ENCODE results near the gene AKR7A2. TPM values are rescaled to one million over a fixed set of nuclear protein-coding genes. Genes with fewer than 3 reads are reported as not detected.

AKR7A2 gene
- total and polyA plus RNA-seq, 9 of the 15 experiments (the other 6 are each of a cell fraction or from before 2014, with no cell fraction given): 2.0 to 78.4 (median 49.4) TPM

DNA sequence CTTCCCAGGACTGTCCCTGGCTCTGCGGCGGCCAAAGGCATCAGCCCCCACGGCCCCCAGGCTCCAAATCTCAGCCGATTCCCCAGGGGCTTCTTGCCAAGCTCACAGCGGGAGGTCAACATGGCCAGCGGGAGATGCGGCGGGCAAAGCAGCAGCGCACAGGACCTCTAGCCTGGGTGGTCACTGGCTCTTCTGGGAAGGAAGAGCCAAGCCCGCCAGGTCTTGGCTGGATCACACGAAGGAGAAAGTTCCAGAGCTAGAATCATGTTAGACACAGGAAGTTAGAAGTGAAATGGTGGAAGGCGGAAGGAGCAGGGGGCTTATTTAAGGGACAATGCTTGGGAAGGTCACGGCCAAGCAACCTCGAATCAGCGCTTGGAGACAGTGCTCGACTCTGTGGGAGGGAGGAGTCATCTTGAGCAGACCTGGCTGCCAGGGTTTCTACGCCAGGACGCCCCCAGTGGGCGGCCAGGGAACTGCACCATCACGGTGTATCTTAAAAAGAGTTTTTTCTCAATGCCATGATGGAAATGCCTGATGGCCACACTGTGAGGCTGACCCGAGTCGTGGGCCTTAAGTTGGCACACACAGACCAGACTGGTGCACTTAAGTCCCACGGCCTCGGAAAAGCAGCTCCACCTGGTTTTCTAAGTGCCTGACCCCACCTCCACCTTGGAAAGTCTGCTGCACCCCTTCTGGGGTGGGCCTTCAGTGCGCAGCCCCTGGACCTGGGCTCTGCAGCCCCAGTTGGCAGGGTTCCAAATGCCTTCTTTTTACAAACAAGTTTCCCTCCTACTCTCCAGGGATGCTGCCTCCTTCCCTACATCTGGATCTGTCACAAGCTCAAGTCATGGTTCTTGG, 29.5 kb upstream of the AKR7A2 start (continued):
- peak; percentile 41; the same call in 1 of the 2 replicates for TF ChIP-seq ESRRA (IDR thresholded peaks at IDR 0.05; ENCODE audit: borderline replicate concordance, low read depth)
- TF ChIP-seq SMAD4 (CRISPR knock-in tag; conservative IDR thresholded peaks at IDR 0.05): no peak
- no peak for TF ChIP-seq ZFP36 (IDR thresholded peaks at IDR 0.05; ENCODE audit: low read depth, low read length, partially characterized antibody)
- TF ChIP-seq, protein P1, sequence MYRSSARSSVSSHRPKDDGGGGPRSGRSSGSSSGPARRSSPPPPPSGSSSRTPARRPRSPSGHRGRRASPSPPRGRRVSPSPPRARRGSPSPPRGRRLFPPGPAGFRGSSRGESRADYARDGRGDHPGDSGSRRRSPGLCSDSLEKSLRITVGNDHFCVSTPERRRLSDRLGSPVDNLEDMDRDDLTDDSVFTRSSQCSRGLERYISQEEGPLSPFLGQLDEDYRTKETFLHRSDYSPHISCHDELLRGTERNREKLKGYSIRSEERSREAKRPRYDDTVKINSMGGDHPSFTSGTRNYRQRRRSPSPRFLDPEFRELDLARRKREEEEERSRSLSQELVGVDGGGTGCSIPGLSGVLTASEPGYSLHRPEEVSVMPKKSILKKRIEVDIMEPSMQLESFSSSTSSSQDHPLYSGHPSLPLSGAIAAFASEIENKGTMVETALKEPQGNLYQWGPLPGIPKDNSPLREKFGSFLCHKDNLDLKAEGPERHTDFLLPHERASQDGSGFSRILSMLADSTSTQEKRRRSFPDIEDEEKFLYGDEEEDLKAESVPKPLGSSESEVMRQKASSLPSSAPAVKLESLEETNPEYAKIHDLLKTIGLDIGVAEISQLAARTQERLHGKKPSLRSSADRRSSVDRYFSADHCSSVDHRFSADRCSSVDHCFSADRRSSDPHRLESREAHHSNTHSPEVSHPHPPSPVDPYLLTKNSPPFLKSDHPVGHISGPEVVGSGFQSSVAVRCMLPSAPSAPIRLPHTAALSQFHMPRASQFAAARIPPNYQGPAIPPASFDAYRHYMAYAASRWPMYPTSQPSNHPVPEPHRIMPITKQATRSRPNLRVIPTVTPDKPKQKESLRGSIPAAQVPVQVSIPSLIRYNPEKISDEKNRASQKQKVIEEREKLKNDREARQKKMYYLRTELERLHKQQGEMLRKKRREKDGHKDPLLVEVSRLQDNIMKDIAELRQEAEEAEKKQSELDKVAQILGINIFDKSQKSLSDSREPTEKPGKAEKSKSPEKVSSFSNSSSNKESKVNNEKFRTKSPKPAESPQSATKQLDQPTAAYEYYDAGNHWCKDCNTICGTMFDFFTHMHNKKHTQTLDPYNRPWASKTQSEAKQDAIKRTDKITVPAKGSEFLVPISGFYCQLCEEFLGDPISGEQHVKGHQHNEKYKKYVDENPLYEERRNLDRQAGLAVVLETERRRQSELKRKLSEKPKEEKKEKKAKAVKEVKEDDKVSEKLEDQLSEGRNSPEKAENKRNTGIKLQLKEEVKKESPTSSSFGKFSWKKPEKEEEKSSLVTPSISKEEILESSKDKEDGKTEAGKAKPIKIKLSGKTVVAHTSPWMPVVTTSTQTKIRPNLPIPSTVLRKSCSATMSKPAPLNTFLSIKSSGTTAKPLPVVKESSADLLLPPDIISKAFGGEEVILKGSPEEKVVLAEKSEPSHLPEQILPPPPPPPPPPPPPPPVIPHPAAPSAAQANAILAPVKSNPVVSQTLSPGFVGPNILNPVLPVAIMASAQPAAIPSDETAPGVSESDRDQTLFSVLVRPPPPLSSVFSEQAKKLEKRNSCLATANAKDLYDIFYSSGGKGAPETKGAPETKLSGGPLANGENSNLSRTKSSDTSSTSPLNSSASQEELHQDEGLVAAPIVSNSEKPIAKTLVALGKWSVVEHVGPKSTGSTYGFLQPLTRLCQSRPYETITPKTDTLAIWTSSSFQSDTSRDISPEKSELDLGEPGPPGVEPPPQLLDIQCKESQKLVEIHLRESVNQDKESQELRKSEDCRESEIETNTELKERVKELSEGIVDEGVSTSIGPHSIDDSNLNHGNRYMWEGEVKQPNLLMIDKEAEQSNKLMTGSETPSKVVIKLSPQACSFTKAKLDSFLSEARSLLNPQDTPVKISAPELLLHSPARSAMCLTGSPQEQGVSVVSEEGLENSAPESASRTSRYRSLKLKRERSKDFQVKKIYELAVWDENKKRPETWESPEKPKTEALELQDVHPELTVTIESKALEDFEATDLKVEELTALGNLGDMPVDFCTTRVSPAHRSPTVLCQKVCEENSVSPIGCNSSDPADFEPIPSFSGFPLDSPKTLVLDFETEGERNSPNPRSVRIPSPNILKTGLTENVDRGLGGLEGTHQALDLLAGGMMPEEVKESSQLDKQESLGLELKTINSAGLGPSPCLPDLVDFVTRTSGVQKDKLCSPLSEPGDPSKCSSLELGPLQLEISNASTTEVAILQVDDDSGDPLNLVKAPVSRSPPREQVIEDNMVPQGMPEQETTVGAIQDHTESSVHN (IDR thresholded peaks at IDR 0.05; ENCODE audit: borderline replicate concordance in 1 of 2, low read depth in 1 of 2): no peak
- TF ChIP-seq, protein P2, sequence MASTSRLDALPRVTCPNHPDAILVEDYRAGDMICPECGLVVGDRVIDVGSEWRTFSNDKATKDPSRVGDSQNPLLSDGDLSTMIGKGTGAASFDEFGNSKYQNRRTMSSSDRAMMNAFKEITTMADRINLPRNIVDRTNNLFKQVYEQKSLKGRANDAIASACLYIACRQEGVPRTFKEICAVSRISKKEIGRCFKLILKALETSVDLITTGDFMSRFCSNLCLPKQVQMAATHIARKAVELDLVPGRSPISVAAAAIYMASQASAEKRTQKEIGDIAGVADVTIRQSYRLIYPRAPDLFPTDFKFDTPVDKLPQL (IDR thresholded peaks at IDR 0.05; ENCODE audit: extremely low read depth, insufficient read length): no peak
- TF ChIP-seq ZNF143 (CRISPR knock-in tag; IDR thresholded peaks at IDR 0.05): no peak
- TF ChIP-seq PHF8 (IDR thresholded peaks at IDR 0.05; ENCODE audit: borderline replicate concordance, low read length): no peak
- no peak for TF ChIP-seq ZNF778 (CRISPR knock-in tag; IDR thresholded peaks at IDR 0.05)
- TF ChIP-seq, protein P3, sequence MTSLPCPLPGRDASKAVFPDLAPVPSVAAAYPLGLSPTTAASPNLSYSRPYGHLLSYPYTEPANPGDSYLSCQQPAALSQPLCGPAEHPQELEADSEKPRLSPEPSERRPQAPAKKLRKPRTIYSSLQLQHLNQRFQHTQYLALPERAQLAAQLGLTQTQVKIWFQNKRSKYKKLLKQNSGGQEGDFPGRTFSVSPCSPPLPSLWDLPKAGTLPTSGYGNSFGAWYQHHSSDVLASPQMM (CRISPR knock-in tag; IDR thresholded peaks at IDR 0.05): no peak
- TF ChIP-seq, protein P4, sequence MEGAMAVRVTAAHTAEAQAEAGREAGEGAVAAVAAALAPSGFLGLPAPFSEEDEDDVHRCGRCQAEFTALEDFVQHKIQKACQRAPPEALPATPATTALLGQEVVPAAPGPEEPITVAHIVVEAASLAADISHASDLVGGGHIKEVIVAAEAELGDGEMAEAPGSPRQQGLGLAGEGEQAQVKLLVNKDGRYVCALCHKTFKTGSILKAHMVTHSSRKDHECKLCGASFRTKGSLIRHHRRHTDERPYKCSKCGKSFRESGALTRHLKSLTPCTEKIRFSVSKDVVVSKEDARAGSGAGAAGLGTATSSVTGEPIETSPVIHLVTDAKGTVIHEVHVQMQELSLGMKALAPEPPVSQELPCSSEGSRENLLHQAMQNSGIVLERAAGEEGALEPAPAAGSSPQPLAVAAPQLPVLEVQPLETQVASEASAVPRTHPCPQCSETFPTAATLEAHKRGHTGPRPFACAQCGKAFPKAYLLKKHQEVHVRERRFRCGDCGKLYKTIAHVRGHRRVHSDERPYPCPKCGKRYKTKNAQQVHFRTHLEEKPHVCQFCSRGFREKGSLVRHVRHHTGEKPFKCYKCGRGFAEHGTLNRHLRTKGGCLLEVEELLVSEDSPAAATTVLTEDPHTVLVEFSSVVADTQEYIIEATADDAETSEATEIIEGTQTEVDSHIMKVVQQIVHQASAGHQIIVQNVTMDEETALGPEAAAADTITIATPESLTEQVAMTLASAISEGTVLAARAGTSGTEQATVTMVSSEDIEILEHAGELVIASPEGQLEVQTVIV (CRISPR knock-in tag; IDR thresholded peaks at IDR 0.05; ENCODE audit: borderline replicate concordance): no peak
- TF ChIP-seq ZNF668 (CRISPR knock-in tag; IDR thresholded peaks at IDR 0.05): no peak
- TF ChIP-seq NFE2 (IDR thresholded peaks at IDR 0.05; ENCODE audit: low read depth): peak; percentile 65
- TF ChIP-seq CSDE1 (IDR thresholded peaks at IDR 0.05): no peak
- no peak for TF ChIP-seq SMARCA5 (IDR thresholded peaks at IDR 0.05)
- TF ChIP-seq ETS2 (tag; IDR thresholded peaks at IDR 0.05; ENCODE audit: borderline replicate concordance, poor library complexity, severe bottlenecking): no peak

Measured in K562 (cell line).